Lower leg skin (tissue), 4 donors: Measurements from ENCODE around the gene MCCC2. TPM values are rescaled to one million over a fixed set of nuclear protein-coding genes. Genes with fewer than 3 reads are reported as not detected.

Experiments
- DNase-seq, 2 donors: peaks; one replicate each; pipeline ENCODE4 v3.0.0-alpha.2; 2019; ENCODE audit warnings: low spot score in 2 of 2
- H3K4me3 ChIP-seq: fragments of 200-600 bp; sonication (generic); 2 replicates; pipeline ENCODE4 v1.5.1; 2017; ENCODE audit warnings: mild to moderate bottlenecking, low read depth; ENCODE audit not compliant: poor library complexity, severe bottlenecking
- CTCF ChIP-seq, 3 donors: fragments of 450-650 bp; IDR thresholded peaks; one replicate each; pipeline ENCODE4 v1.5.1; 2016; ENCODE audit warnings: antibody characterized with exemption in 3 of 3, mild to moderate bottlenecking in 3 of 3, moderate library complexity in 2 of 3
- POLR2A ChIP-seq, 2 donors: fragments of 450-650 bp; IDR thresholded peaks; one replicate each; pipeline ENCODE4 v1.6.1; 2016 to 2017; ENCODE audit warnings: antibody characterized with exemption in 2 of 2, mild to moderate bottlenecking in 1 of 2, moderate library complexity in 1 of 2
- WGBS, 2 donors: methylation state at CpG; one replicate each; pipeline ENCODE4 v1.1.5; 2018; 5-methylcytosine and 5-hydroxymethylcytosine counted together
- intact Hi-C: fragments of 100-400 bp; cut with DNase I; formaldehyde crosslinking; loops from one replicate; pipeline ENCODE4 v1.15.0; 2023; ENCODE audit warnings: low total_unique reads
- total RNA-seq, 4 donors: library from RNA; depleted of rRNA; stranded (reverse); fragments of >200 nt; gene quantifications; one replicate each; pipeline ENCODE4 v1.1.0, GENCODE V29; 2016

MCCC2 gene
- total RNA-seq, 4 donors from 2014 or later, result 26.8 to 40.1 (median 32.3) TPM

- no peak for DNase-seq
- intact Hi-C loops, result no loop called here
- no peak overlapping the region for H3K4me3 ChIP-seq
- no peak for TF ChIP-seq CTCF (IDR thresholded peaks at IDR 0.05)
- no peak for TF ChIP-seq POLR2A (IDR thresholded peaks at IDR 0.05)
- WGBS, 2 donors, result 65 to 80% methylated on average over 2 of the region's 2 CpGs
Measured at GRCh38 chr5:71699233-71699632, 112.1 kb downstream of the MCCC2 start.

- no peak overlapping the region for H3K4me3 ChIP-seq
- intact Hi-C loops, result no loop called here
- no peak for DNase-seq
- 77 to 84% methylated on average over 2 of the region's 2 CpGs for WGBS, 2 donors
- no peak for TF ChIP-seq POLR2A (IDR thresholded peaks at IDR 0.05)
- TF ChIP-seq CTCF (IDR thresholded peaks at IDR 0.05), result no peak
Measured at GRCh38 chr5:71699751-71700150, 112.6 kb downstream of the MCCC2 start.

- intact Hi-C loops, result no loop called here
- no peak overlapping the region for H3K4me3 ChIP-seq
- no peak for DNase-seq
- no peak for TF ChIP-seq CTCF (IDR thresholded peaks at IDR 0.05)
Measured at GRCh38 chr5:71700803-71701202, 113.7 kb downstream of the MCCC2 start.

- TF ChIP-seq POLR2A (IDR thresholded peaks at IDR 0.05), result no peak
- no peak for TF ChIP-seq CTCF (IDR thresholded peaks at IDR 0.05)
- H3K4me3 ChIP-seq, result no peak overlapping the region
- WGBS, 2 donors, result 69 to 82% methylated on average over 3 of the region's 3 CpGs
- intact Hi-C loops, result no loop called here
- no peak for DNase-seq
Measured at GRCh38 chr5:71701407-71701806, 114.3 kb downstream of the MCCC2 start.

- TF ChIP-seq POLR2A (IDR thresholded peaks at IDR 0.05) (no peak), CTCF (IDR thresholded peaks at IDR 0.05) (no peak)
- 28 to 37% methylated on average over 4 of the region's 4 CpGs for WGBS, 2 donors
Measured at GRCh38 chr5:71703941-71704340, 116.8 kb downstream of the MCCC2 start.

GRCh38 chr5:71705421-71705820 lies 118.3 kb downstream of the MCCC2 start:
- no peak overlapping the region for H3K4me3 ChIP-seq
- intact Hi-C loops, result no loop called here
- TF ChIP-seq POLR2A (IDR thresholded peaks at IDR 0.05), result no peak
- TF ChIP-seq CTCF (IDR thresholded peaks at IDR 0.05), result no peak
- WGBS, 2 donors, result 88 to 89% methylated on average over 5 of the region's 5 CpGs
- no peak for DNase-seq

More at GRCh38 chr5:71703941-71704340, 116.8 kb downstream of the MCCC2 start:
- H3K4me3 ChIP-seq, result no peak overlapping the region
- DNase-seq, result no peak
- intact Hi-C loops, result no loop called here
